CD4-positive, alpha-beta T cell treated with Interleukin-1 beta for 1 hour (primary cell): ENCODE measurements around the gene SLC17A2.
A peak's percentile ranks its signal among the peaks of the same experiment; 100 is the strongest.
"Not testable (repeated sequence)": the region's sequence is repeated elsewhere in the genome, so short reads cannot be mapped to it uniquely, and the experiment has no call there.

Source experiments
- DNase-seq, 2 donors: peaks; one replicate each; pipeline ENCODE4 v3.0.0-alpha.2; 2020 to 2022

Gene SLC17A2

DNA sequence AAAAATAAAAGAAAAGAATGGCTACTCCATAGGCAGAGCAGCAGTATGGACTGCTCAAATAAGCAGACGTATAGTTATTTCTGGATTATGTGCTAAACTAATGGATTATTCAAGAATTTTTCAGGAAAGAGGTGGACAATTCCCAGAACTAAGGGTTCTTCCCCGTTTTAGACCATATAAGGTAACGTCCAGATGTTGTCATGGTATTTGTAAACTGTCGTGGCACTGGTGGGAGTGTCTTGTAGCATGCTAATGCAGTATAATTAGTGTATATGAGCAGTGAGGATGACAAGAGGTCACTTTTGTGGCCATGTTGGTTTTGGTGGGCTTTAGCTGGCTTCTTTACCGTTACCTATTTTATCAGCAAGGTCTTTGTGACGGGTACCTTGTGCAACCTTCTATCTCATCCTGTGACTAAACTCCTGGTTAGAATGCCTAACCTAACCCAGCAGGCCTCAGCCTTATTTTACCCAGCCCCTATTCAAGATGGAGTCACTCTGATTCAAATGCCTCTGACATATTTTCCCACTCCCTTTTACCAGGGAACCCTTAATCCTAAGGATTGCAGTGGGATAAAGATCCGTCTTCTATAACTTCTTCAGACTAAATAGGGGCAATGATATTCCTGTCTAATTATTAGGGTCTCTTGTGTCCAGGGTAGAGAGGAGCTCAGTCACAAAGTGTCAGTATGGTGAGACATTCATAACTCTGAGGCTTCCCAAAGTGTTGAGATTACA, 21.0 kb upstream of the SLC17A2 start:
- no peak for DNase-seq

GRCh38 chr6:25950297-25950696, 19.8 kb upstream of the SLC17A2 start:
- no peak for DNase-seq

DNA sequence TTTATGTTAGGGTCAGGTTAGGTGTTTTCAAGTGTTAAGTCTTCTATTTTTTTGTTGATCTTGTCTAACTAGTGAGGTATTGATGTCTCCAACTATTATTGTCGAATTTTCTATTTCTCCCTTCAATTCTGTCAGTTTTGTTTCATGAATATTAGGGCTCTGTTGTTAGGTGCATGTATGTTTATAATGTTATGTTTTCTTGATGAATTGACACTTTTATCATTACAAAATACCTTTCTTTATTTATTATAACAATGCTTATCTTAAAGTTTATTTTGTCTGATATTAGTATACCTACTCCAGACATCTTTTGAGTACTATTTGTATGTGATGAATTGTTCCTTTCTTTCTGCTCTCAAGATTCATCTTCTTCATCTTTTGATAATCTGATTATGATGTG, 19.2 kb upstream of the SLC17A2 start:
- no peak for DNase-seq

DNA sequence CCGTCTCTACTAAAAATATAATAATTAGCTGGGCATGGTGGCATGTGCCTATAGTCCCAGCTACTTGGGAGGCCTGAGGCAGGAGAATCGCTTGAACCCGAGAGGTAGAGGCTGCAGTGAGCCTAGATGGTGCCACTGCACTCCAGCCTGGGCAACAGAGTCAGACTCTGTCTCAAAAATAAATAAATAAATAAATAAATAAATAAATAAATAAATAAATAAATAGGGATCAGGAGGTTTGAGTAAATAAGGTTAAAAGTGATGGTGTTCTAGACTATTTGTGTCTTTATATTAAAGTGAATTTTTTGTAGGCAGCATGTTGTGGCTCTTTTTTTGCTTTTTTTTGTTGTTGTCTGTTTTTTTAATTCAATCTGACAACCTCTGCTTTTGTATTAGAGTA, 17.0 kb upstream of the SLC17A2 start:
- DNase-seq: not testable (repeated sequence)

DNA sequence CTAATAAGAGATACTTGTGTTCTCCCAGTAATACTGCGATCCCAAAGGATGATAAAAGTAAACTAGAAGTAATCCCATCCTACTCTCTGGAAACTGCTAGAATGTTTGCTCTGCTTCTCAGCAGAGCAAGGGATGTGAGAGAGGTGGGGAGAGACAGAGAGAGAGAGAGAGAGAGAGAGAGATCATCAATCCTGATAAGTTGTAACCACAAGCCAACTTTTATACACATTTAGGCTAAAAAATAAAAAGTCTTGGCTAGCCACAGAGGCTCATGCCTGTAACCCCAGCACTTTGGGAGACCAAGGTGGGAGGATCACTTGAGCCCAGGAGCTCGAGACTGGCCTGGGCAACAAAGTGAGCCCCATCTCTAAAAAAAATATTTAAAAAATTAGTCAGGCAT, 16.1 kb upstream of the SLC17A2 start:
- peak in 1 of 2 donors; percentile 10 for DNase-seq

- DNase-seq: not testable (repeated sequence)
Observed at GRCh38 chr6:25945738-25946137, 15.2 kb upstream of the SLC17A2 start.

DNA sequence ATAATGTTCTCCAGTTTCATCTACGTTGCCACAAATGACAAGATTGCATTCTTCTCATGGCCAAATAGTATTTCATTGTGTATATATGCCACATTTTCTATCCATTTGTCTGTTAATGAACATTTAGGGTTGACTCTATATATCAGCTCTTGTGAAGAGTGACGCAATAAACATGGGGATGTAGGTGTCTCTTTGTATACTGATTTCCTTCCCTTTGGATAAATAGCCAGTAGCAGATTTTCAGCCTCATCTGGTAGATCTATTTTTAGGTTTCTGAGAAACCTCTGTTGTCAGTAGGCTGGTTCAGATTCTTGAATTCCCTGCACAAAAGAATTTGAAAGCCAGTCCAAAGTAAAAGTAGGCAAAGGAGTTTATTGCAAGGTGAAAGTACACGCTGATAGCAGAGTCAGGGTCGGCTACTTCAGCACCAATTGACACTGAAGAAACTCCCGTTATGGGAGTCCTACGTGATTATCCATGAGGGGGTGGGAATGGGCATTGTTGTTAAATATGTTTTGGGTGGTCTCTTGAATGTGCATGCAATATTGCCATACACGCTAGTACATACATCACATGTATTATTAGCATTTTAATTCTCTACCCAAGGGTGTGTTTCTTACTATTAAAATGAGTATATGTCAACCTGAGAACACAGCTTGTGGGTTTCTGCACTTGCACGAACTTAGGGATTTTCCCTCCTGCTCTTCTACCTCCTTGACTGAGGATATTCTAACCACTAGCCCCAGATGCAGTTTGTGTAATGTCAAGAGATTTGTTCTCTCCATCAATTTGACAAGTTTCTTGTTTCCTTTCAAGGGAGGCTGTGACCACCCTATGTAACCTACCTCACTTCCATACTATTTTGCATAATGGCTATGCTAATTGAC, 14.4 kb upstream of the SLC17A2 start:
- no peak for DNase-seq

DNA sequence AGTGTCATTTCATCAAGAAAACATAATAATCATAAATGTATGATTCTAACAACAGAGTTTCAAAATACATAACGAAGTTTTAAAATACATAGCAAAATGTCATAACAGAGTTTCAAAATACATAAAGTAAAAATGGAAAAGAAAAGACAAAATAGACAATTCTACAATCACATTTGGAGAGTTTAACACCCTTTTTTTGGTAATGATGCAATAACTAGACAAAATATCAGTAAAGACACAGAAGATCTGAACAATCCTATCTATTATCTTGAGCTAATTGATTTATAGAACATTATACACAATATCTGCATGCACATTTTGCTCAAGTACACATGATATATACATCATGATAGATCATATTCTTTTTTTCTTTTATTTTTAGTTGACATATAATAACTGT, 13.4 kb upstream of the SLC17A2 start:
- no peak for DNase-seq

DNA sequence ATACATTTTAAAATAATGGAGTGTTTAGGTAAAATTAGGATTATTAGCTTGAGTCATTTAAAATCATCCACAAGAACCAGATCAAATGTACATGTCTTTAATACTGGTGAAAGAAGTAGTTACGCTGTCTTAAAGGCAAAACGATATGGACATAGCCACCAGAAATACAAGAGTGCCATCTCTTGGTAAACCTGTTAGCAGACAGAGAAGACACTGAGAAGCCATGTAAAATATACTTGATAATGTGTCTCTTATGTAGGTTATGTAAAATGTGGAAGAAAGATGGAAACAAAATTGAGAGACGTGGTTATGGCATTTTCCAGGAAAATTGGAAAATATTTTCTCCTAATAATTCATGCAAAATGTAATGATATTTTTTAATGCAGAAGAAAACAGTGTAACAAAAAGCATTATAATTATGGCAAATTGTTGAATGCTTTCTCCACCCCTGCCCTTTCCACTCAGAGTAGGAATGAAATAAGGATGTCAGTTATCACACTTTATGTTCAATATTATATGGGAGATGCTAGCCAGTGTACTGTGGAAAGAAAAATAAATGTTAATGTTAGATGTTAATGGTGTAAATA, 12.2 kb upstream of the SLC17A2 start:
- DNase-seq: peak in 1 of 2 donors; percentile 48

DNA sequence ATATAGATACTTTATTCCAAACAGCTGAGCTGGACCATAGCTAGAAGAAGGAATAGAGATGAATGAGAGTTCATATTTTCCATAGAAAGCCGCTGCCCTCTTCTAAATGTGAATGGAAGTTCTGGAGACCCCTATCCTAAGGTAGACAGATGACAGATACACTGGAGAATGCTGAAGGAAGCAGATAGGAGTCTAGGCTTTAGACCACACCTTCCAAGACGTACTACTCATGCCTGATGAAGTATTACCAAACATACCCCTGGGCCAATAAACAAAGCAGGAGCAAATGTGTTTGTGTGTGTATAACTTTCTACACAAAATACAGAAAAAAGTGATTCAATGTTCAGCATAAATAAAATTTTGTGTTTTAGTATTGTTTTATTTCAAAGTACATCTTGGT, 9.1 kb upstream of the SLC17A2 start:
- no peak for DNase-seq

- no peak for DNase-seq
Observed at GRCh38 chr6:25935953-25936352, 5.5 kb upstream of the SLC17A2 start.

DNA sequence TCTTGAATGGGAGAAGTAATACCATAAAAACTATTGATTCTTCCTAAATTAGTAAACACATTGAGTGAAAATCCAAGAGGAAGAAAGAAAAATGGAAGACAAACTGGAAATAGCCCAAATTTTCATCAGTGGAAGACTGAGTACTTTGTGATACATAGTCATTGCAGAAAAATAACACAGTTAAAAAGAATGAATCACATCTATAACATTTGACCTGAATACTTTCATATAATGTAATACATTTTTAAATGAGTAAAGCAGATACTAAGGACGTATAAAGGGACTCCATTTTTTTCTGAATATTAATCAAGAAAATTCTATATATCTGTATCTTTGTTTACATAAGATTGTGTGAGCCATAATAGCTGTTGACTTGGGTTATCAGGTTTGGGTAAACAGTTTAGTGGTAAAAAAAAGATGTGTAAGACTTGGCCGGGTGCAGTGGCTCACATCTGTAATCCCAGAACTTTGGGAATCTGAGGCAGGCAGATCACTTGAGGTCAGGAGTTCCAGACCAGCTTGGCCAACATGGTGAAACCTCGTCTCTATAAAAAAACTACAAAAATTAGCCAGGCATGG, 4.3 kb upstream of the SLC17A2 start:
- no peak for DNase-seq

DNA sequence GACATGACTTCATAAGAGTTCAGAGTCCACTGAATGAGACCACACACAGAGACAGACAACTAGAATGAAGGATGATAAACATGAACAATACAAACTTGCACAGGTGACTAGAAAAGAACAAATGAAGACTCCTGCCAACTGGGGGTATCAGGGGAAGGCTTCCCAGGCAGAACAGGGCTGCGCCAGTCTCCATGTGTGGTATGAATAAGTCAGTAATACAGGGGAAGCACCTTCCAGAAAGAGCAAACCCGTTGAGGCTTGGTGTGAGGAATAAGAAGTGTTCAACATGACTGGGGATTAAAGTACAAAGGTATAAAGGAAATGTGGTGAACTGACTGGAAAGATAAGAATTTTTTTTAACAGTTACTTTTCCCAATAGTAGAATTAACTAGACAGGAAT, 3.7 kb upstream of the SLC17A2 start:
- DNase-seq: no peak

DNA sequence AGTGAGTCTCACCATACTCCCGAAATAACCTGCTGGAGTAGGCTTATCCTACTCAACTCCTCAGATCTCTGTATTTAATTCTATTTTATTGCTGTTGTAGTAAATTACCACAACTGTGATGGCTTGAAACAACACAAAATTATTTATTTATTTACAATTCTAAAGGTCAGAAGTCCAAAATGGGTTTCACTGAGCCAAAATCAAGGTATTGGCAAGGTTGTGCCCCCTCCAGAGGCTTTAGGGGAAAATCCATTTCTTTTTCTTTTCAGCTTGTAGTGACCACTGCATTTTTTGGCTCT, 869 bp upstream of the SLC17A2 start:
- no peak for DNase-seq

DNA sequence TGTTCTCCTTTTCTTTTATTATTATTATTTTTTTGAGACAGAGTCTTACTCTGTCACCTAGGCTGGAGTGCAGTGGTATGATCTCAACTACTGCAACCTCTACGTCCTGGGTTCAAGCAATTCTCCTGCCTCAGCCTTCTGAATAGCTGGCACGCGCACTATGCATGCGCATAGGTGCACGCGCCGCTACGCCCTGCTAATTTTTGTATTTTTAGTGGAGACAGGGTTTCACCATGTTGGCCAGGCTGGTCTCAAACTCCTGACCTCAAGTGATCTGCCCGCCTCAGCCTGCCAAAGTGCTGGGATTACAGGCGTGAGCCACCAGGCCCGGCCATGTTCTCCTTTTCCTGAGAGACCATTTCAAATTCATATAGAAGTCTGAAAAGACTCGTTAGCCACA, 706 bp downstream of the SLC17A2 start:
- DNase-seq: not testable (repeated sequence)

DNA sequence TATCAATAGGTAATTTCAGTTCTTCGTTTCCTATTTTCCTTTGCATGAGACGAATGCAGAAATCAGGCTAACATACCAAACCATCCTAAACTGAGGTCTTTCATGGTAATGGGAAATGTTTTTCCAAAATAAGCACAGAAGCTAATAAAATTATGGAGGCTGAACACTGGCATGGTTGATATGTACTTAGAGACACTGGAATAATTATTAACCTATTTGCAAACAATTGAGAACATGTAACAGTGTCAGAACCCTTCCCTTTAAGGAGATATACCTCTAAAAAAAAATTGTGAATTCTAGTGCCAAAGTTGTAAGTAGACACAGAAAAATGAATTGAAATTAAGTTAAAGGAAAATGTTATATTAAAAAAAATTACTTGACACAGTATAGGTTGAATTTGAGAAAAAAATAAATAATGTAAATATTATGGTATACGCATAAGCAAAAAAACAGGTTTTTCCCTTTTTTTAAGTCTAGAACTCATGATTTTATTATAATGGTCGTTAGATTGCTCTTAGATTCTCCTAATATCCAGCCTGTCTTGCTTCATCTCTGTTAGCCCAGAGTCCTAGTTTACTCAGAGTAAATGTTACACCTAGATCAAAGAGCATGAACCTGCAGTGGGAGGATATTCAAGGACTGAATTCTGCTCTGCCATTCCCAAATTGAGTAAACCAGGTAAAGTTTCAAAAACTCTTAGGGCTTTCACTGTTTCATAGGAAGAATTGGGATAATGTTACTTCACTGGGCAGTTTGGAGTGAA, 1.7 kb downstream of the SLC17A2 start:
- DNase-seq: no peak

- no peak for DNase-seq
Observed at GRCh38 chr6:25927756-25928216, 2.7 kb downstream of the SLC17A2 start.

GRCh38 chr6:25927178-25927577, 3.3 kb downstream of the SLC17A2 start:
- no peak for DNase-seq

GRCh38 chr6:25925876-25926275, 4.6 kb downstream of the SLC17A2 start:
- no peak for DNase-seq

DNA sequence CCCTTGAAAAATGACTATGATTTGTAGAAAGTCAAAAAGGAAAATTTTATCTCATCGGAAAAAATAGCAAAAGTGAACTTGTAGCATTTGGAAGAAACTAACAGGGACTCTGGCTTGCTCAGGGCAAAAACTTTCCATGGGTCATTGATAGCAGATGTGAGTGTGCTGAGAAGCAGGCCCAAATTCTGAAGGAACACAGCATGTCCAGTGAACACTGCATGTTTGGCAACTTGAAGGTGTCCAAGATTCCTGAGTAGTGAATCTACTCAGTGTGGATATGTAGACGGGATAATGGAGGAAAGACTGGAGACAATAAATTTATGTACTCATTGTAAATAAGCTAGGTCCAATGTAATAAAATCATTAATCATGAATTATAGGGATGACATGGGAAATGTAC, 8.2 kb downstream of the SLC17A2 start:
- no peak for DNase-seq

DNA sequence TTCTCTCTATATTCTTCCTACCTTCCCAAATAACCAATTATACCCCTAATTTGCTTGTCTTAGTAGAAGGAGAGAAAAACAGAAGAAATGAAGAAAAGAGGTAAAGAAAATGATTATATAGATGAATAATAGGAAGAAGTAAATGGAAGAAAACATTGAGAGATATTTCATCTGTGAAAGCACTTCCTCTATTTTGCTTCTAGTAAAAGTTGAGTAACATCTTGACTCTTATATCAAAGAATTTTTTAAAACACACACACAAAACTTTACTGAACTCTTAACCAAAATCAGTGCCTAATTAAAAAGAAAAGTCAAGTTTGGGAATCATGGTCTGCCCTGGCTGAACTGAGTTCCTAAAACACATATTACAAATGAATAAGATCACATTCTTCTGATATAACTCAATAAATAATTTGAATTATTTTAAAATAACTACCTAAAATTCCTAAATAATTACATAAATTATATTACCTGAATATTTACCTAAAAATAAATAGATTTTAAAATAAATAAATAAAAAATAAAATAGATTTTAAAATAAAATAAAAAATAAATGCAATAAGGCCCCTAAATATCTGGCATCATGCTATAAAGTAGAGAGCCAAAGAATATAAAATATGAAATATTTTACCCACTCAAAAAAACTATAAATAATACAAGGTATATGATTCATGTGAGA, 8.8 kb downstream of the SLC17A2 start:
- no peak for DNase-seq

DNA sequence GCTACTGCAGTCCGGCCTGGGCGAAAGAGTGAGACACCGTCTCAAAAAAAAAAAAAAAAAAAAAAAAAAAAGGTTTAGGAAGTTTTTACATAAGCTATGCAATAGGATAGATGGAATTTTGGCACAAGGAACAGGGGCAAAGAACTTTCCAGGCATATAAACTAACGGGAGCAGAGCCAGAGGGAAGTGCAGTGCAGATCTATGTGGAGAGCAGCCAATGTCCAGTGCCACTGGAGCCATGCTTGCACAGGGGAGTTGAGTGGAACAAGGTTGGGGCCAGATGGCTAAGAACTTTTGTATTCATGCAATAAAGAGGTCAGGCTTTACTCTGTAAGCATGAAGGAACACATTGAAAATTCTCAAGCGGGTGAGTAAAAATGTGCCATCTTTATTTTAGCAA, 10.8 kb downstream of the SLC17A2 start:
- DNase-seq: no peak
